ENCODE data around the gene FBXO8. TPM values are rescaled to one million over a fixed set of nuclear protein-coding genes. Genes with fewer than 3 reads are reported as not detected.
A peak's percentile ranks its signal among the peaks of the same experiment; 100 is the strongest.

Gene FBXO8
- total RNA-seq, 3 donors from 2014 or later (not counting 1 experiment from before 2014, with no cell fraction given) = 12.3 to 15.2 (median 14.8) TPM

DNA sequence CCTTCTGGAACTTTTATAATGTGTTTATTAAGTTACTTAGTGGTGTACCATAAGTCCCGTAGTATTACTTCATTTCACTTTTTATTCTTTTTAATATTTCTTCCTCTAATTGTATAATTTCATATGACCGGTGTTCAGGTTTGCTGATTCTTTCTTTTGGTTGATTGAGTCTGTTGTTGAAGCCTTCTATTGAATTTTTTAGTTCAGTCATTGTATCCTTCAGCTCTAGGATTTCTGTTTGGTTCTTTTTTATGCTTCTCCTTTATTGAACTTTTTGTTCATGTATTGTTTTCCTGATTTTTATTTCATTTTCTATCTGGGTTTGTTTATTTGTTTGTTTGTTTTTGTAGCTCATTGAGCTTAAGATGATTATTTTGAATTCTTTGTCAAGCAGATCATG lies 9.0 kb upstream of the FBXO8 start:
- Histone ChIP-seq H3K27me3 (ENCODE audit: control insufficient read depth, insufficient read depth, low read length) (no peaks in the 10 kb centered on the region), H3K9me3 (ENCODE audit: control insufficient read depth, insufficient read depth, low read length) (peaks cover 8% of the 10 kb centered on the region), H3K4me3 (ENCODE audit: low read length) (no peak overlapping the region), H3K4me1 (ENCODE audit: control insufficient read depth, insufficient read depth, low read length) (no peaks in the 10 kb centered on the region), H3K36me3 (ENCODE audit: control insufficient read depth, insufficient read depth, low read length) (peaks cover 2% of the 10 kb centered on the region), H3K27ac (ENCODE audit: low read length) (no peak overlapping the region)
- intact Hi-C loops (cut with micrococcal nuclease) = no loop called here
- peaks cover 12% of the 10 kb centered on the region for H3K36me3 Mint-ChIP-seq
- DNase-seq (no peak), ATAC-seq (no peak)
- TF ChIP-seq, protein P1, sequence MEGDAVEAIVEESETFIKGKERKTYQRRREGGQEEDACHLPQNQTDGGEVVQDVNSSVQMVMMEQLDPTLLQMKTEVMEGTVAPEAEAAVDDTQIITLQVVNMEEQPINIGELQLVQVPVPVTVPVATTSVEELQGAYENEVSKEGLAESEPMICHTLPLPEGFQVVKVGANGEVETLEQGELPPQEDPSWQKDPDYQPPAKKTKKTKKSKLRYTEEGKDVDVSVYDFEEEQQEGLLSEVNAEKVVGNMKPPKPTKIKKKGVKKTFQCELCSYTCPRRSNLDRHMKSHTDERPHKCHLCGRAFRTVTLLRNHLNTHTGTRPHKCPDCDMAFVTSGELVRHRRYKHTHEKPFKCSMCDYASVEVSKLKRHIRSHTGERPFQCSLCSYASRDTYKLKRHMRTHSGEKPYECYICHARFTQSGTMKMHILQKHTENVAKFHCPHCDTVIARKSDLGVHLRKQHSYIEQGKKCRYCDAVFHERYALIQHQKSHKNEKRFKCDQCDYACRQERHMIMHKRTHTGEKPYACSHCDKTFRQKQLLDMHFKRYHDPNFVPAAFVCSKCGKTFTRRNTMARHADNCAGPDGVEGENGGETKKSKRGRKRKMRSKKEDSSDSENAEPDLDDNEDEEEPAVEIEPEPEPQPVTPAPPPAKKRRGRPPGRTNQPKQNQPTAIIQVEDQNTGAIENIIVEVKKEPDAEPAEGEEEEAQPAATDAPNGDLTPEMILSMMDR (IDR thresholded peaks at IDR 0.05) = no peak
- peaks cover 4 to 9% of the 10 kb centered on the region in 2 donors for H3K9me3 Mint-ChIP-seq
- no peak overlapping the region for H3K27ac Mint-ChIP-seq
- WGBS (ENCODE audit: insufficient coverage) = no CpG with 5 or more reads among the region's 2 CpGs
- H3K4me1 Mint-ChIP-seq = peaks cover 11 to 23% of the 10 kb centered on the region in 2 donors
- no peak overlapping the region for H3K4me3 Mint-ChIP-seq
- H3K27me3 Mint-ChIP-seq (ENCODE audit: low read depth in 2 of 2) = no peaks in the 10 kb centered on the region

- Mint-ChIP-seq H3K4me1 (peaks cover 45 to 53% of the 10 kb centered on the region in 2 donors), H3K36me3 (peaks cover under 1% of the 10 kb centered on the region), H3K9me3 (no peaks in the 10 kb centered on the region), H3K27me3 (ENCODE audit: low read depth in 2 of 2) (no peaks in the 10 kb centered on the region), H3K27ac (no peak overlapping the region), H3K4me3 (no peak overlapping the region)
- peaks cover 3% of the 10 kb centered on the region for H3K9me3 ChIP-seq (ENCODE audit: control insufficient read depth, insufficient read depth, low read length)
- H3K27ac ChIP-seq (ENCODE audit: low read length) = no peak overlapping the region
- DNase-seq (no peak), ATAC-seq (no peak)
- TF ChIP-seq, protein P1 (IDR thresholded peaks at IDR 0.05) = no peak
- H3K4me1 ChIP-seq (ENCODE audit: control insufficient read depth, insufficient read depth, low read length) = peaks cover 4% of the 10 kb centered on the region
- WGBS (ENCODE audit: insufficient coverage) = 93% methylated on average over 3 of the region's 3 CpGs
- intact Hi-C loops (cut with micrococcal nuclease) = no loop called here
- no peak overlapping the region for H3K4me3 ChIP-seq (ENCODE audit: low read length)
- no peaks in the 10 kb centered on the region for H3K36me3 ChIP-seq (ENCODE audit: control insufficient read depth, insufficient read depth, low read length)
- H3K27me3 ChIP-seq (ENCODE audit: control insufficient read depth, insufficient read depth, low read length) = no peaks in the 10 kb centered on the region
Measured at GRCh38 chr4:174286870-174287269, 3.4 kb upstream of the FBXO8 start.

DNA sequence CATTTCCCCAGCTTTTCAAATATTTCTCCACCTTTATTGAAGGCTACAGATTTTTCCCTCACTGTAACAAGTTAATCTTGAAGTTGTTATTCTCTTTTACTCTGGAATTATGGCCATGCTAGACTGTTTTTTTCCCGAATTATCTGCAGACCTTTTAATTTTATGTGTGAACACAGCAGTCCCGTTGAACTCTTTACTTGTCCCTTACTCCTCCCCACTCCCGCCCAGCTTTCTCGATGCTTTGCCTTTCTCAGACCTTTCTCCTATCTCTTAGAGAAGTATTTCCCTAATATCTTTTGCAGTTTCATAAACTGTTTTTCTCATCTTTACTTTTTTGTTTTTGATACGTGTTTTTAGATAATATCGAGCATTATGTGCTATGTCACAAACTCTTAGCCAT lies 1.0 kb upstream of the FBXO8 start:
- peak overlapping the region; percentile 99 for H3K27ac Mint-ChIP-seq
- H3K4me1 Mint-ChIP-seq = peaks cover 63 to 67% of the 10 kb centered on the region in 2 donors
- peak overlapping the region; percentile 94 for H3K27ac ChIP-seq (ENCODE audit: low read length)
- TF ChIP-seq, protein P1 (IDR thresholded peaks at IDR 0.05) = no peak
- H3K36me3 ChIP-seq (ENCODE audit: control insufficient read depth, insufficient read depth, low read length) = no peaks in the 10 kb centered on the region
- no peaks in the 10 kb centered on the region for H3K36me3 Mint-ChIP-seq
- no peak for ATAC-seq
- peak overlapping the region; percentile 84 for H3K4me3 ChIP-seq (ENCODE audit: low read length)
- H3K9me3 Mint-ChIP-seq = no peaks in the 10 kb centered on the region
- H3K9me3 ChIP-seq (ENCODE audit: control insufficient read depth, insufficient read depth, low read length) = no peaks in the 10 kb centered on the region
- peak overlapping the region; percentile 99 for H3K4me3 Mint-ChIP-seq
- 12% methylated on average over 4 of the region's 6 CpGs for WGBS (ENCODE audit: insufficient coverage)
- H3K27me3 ChIP-seq (ENCODE audit: control insufficient read depth, insufficient read depth, low read length) = no peaks in the 10 kb centered on the region
- peak in 1 of 2 donors; percentile 14 for DNase-seq
- intact Hi-C loops (cut with micrococcal nuclease) = loop anchor here (5.0 kb wide), 2 partner anchors 238 to 1913 kb away; partner anchors contain the start of genes HPGD and SPATA4
- H3K4me1 ChIP-seq (ENCODE audit: control insufficient read depth, insufficient read depth, low read length) = peaks cover 4% of the 10 kb centered on the region
- H3K27me3 Mint-ChIP-seq (ENCODE audit: low read depth in 2 of 2) = no peaks in the 10 kb centered on the region

All from natural killer cell (primary cell).